Measurements from ENCODE around the gene LMBRD2. TPM values are rescaled to one million over a fixed set of nuclear protein-coding genes. Genes with fewer than 3 reads are reported as not detected.

LMBRD2 gene
- total and polyA plus RNA-seq, 8 donors: 9.8 to 13.6 (median 12.6) TPM

GRCh38 chr5:36066540-36067210 lies 85.0 kb downstream of the LMBRD2 start, which contains the start of gene UGT3A2:
TSS of gene UGT3A2 (minus strand) at chr5:36066882. CDS start at chr5:36066789, 93 bp downstream.
- TF ChIP-seq CTCF (IDR thresholded peaks at IDR 0.05): no peak
- Histone ChIP-seq H3K27me3 (peaks cover 11 to 25% of the 10 kb centered on the region in 2 donors), H3K27ac (no peak within 1 kb of the TSS), H3K4me1 (peaks cover 0 to 3% of the 10 kb centered on the region in 2 donors), H3K36me3 (no peaks in the 10 kb centered on the region), H3K4me3 (no peak within 1 kb of the TSS), H3K9me3 (peaks cover 0 to 5% of the 10 kb centered on the region in 2 donors)
- no peak for DNase-seq
- intact Hi-C loops (cut with DNase I): no loop called here
- ATAC-seq: no peak

GRCh38 chr5:36066001-36066539 lies 85.6 kb downstream of the LMBRD2 start:
- peaks cover 0 to 3% of the 10 kb centered on the region in 2 donors for H3K4me1 ChIP-seq
- H3K4me3 ChIP-seq: no peak overlapping the region
- TF ChIP-seq CTCF (IDR thresholded peaks at IDR 0.05): no peak
- no peak overlapping the region for H3K27ac ChIP-seq
- peaks cover 0 to 5% of the 10 kb centered on the region in 2 donors for H3K9me3 ChIP-seq
- DNase-seq (no peak), ATAC-seq (no peak)
- H3K36me3 ChIP-seq: no peaks in the 10 kb centered on the region
- intact Hi-C loops (cut with DNase I): no loop called here
- peaks cover 11 to 25% of the 10 kb centered on the region in 2 donors for H3K27me3 ChIP-seq

- H3K36me3 ChIP-seq: no peaks in the 10 kb centered on the region
- peaks cover 0 to 5% of the 10 kb centered on the region in 2 donors for H3K9me3 ChIP-seq
- no peak overlapping the region for H3K4me3 ChIP-seq
- ATAC-seq: no peak
- H3K27ac ChIP-seq: no peak overlapping the region
- H3K27me3 ChIP-seq: peaks cover 0 to 4% of the 10 kb centered on the region in 2 donors
- no peaks in the 10 kb centered on the region for H3K4me1 ChIP-seq
- intact Hi-C loops (cut with DNase I): no loop called here
- no peak for DNase-seq
- no peak for TF ChIP-seq CTCF (IDR thresholded peaks at IDR 0.05)
Measured at GRCh38 chr5:36060420-36060887, 91.2 kb downstream of the LMBRD2 start.

- ATAC-seq: no peak
- intact Hi-C loops (cut with DNase I): no loop called here
Measured at GRCh38 chr5:36059571-36060419, 91.9 kb downstream of the LMBRD2 start.

More at GRCh38 chr5:36059571-36060419, 91.9 kb downstream of the LMBRD2 start:
- H3K9me3 ChIP-seq: peaks cover 0 to 5% of the 10 kb centered on the region in 2 donors
- H3K4me3 ChIP-seq: no peak overlapping the region
- H3K36me3 ChIP-seq: no peaks in the 10 kb centered on the region
- no peaks in the 10 kb centered on the region for H3K4me1 ChIP-seq
- no peak overlapping the region for H3K27ac ChIP-seq
- H3K27me3 ChIP-seq: no peaks in the 10 kb centered on the region
- DNase-seq: no peak
- no peak for TF ChIP-seq CTCF (IDR thresholded peaks at IDR 0.05)

All from left lung (tissue), 10 donors.